T-helper 2 cell treated with Interferon-gamma antibody and Interleukin-4, amounts not matched to agents 100 ng/mL and 5 ng/mL, for 36 hours (primary cell): ENCODE measurements around the gene GULP1. TPM values are rescaled to one million over a fixed set of nuclear protein-coding genes. Genes with fewer than 3 reads are reported as not detected.

ENCODE experiments used
- intact Hi-C: fragments of 100-400 bp; cut with micrococcal nuclease; formaldehyde crosslinking; loops from one replicate; pipeline ENCODE4 v1.15.1; 2023
- total RNA-seq: library from RNA; stranded (reverse); gene quantifications from 2 replicates; pipeline ENCODE4 v1.2.3, GENCODE V29; 2022

The GULP1 gene
- total RNA-seq, 1 donor from 2014 or later: not detected

GRCh38 chr2:188471166-188471565 lies 179.5 kb downstream of the GULP1 start:
- intact Hi-C loops: no loop called here

DNA sequence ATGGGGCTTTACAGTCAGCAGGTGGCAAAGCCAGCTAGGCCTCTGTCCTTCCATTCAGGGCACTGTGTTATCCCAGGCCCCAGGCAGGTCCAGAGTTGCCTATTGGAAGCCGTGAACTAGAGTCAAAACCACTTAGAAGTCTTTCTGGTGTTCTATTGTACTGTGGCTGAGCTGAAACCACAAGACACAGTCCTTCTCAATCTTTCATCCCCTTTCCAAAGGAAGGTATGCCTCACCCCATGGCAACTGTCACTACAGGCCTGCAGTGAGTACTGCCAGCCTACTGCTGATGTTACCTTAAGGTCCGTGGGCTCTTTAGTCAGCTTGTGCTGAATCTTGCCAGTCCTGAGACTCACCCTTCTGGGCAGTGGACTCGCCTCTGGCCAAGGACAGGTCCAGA lies 181.6 kb downstream of the GULP1 start:
- intact Hi-C loops: no loop called here

- intact Hi-C loops: no loop called here
Observed at GRCh38 chr2:188474316-188474715, 182.6 kb downstream of the GULP1 start.

GRCh38 chr2:188475945-188476344 lies 184.3 kb downstream of the GULP1 start:
- intact Hi-C loops: no loop called here

DNA sequence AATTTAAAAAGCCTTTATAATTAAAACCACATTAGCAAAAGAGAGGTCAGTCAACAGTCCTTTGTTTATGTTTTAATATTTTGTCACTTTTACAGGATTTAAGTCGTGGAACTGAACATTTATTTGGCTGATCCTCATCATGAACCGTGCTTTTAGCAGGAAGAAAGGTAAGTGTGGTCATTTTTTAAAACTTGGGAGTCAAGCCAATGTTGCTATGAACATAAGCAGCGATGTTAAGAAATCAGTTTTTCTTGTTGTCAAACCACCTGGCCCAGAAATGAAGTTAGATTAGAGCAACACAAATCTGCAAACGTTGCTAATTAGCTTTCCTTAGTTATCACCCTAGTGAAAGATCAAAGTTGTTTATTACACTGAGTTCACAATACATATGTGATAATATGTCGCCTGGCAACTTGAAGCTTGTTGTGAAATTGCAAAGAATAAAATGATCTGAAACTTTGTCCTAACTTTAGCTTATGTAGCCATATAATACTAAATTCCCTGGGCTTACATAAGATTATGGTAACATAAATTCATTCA lies 186.0 kb downstream of the GULP1 start:
- intact Hi-C loops: no loop called here

GRCh38 chr2:188478724-188479123 lies 187.1 kb downstream of the GULP1 start:
- intact Hi-C loops: no loop called here

- intact Hi-C loops: no loop called here
Observed at GRCh38 chr2:188481474-188481873, 189.8 kb downstream of the GULP1 start.

DNA sequence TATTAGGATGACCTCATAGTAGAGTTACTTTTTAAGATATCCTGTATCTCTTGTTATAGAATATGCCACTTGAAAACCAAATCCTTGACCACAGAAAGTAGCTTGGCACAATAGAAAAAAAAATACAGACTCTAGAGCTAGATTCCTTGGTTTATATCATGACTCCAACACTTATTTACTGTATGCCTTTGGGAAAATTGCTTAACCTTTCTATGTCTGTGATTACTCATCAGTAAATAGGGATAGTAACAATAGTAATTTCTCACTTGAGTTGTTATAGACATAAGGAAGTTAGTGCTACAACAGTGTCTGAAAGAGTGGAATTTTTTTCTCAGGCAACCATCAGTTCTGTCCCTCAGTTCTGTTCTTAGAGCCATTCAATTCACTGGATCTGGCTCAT lies 193.8 kb downstream of the GULP1 start:
- intact Hi-C loops: no loop called here

DNA sequence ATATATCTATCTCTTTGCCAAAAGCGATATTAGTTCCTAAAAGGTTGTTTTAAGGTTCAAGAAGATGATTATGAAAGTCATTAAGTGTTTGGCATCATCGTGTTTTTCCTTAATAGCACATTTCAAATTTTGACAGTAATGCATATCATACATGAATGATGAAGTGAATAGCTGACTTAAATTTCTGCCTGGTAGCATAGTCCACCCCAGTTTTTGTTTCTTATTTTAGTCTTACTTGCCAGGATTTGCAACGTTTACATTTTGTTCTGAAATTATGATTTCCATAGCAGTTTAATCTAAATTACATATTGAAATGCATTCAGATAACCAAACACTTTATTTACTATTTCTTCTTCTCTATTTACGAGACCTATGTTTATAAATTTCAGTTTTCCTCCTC lies 201.1 kb downstream of the GULP1 start:
- intact Hi-C loops: no loop called here

GRCh38 chr2:188494906-188495305 lies 203.2 kb downstream of the GULP1 start:
- intact Hi-C loops: no loop called here

DNA sequence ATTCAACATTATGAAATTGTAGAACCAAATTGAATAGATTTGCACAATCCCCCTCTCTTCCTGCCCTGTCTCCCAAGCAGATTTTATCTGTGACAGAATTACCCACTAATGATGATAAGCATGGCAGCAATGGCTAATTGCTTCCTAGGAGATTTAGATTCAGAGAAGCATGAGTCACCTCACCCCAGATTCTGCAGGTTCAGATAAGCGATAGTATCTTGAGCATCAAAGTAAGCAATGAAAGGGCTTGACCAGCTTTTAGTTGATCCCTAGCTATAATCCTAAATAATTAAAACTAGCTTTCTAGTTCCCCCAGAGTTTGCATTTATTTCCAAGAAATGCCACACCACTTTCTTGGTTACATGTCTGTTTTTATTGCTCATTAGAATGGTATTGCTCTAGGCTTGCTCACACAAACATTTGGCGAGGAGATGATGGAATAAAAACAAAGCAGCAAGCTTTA lies 204.3 kb downstream of the GULP1 start:
- intact Hi-C loops: no loop called here

GRCh38 chr2:188497726-188498125 lies 206.1 kb downstream of the GULP1 start:
- intact Hi-C loops: no loop called here

GRCh38 chr2:188503975-188504374 lies 212.3 kb downstream of the GULP1 start:
- intact Hi-C loops: no loop called here

GRCh38 chr2:188506843-188507242 lies 215.2 kb downstream of the GULP1 start:
- intact Hi-C loops: no loop called here

- intact Hi-C loops: no loop called here
Observed at GRCh38 chr2:188511346-188511745, 219.7 kb downstream of the GULP1 start.

GRCh38 chr2:188512456-188512855 lies 220.8 kb downstream of the GULP1 start:
- intact Hi-C loops: loop anchor here (2.0 kb wide), 2 partner anchors 932 to 1012 kb away; no protein-coding TSS in a partner anchor

DNA sequence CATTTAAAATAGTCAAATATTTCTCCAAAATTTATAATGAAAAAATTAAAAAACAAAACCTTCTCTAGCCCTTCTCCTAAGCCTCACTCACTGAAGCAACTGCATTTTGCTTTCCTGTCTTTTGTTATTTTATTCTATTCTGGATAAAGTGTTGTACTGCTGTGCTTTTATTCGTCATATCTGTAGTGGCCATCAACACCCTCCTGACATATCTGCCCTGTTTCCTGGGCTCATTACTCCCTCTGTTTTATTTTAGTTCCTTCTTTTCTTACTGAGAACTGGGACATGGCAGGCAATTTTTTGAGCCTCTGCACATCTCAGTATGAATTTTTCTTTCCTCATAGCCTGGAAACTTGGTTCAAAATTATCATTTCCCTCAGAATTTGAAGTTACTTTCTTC lies 224.2 kb downstream of the GULP1 start:
- intact Hi-C loops: no loop called here

DNA sequence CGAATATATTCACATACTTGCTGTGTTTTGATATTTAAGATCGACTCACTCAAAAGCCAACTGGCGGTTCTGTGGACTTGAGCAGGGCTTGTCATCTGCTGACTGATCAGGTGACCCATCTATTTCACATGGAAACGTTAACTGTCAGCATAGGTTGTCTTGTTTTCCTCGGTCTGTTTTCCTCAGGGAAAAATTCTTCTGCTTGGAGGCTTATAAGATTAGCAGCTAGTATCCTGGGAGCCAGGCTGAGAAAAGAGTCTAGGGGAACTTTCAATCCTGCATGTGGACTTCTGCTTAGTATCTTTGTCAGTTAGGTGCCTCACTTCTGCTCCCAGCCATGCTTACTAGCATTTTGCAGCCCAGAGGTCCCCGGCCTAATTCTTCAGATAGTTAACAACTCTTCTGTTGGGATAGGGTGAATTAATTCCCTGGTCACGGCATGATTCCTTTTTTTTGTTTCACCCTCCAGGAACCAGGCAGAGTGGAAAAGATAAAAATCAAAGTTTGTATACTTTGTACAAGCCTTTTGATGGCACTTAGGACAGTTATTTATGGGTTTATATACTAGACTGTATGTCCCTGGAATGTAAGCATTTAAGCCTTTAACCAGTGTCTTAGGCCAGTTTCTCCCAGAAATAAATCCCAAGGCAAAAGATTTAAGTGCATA lies 226.0 kb downstream of the GULP1 start:
- intact Hi-C loops: no loop called here

DNA sequence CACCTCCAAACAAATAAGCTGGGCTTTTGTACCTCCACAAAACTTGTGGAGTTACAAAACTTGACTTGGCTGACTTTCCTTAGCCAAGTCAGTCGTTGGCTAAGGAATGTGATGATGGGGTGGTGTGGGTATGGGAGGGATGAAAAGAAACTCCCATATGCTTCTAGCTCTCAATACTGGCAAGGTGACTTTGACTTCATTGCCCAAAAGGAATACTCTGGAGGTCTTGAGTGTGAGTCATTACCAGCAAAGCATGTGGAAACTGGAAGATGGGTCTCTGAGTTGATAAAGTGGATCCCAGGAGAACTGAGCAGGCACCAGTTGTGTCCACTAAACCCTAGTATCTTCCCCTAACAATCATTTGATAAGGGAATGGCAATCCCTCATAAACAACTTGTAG lies 226.7 kb downstream of the GULP1 start:
- intact Hi-C loops: no loop called here

DNA sequence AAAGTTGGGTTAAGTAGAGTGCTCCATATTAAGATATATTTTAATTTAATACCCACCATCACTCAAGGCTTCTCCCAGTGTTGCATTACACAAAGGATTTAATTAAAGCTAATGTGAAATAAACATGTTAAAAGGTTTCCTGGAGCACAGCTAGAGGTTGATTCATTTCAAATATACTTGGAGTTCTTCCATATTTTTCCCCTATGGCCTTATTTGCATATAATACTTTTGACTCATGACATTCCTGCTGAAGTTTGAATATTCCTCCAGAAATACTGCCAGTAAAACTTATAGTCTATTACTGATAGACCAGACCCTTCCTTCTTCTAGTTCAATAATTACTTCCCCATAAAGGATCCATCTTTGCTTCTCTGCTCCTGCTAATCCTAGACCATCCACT lies 227.5 kb downstream of the GULP1 start:
- intact Hi-C loops: no loop called here

GRCh38 chr2:188522517-188522916 lies 230.8 kb downstream of the GULP1 start:
- intact Hi-C loops: no loop called here

GRCh38 chr2:188523919-188524318 lies 232.2 kb downstream of the GULP1 start:
- intact Hi-C loops: loop anchor here (1.0 to 2.0 kb wide), 2 partner anchors 765 to 888 kb away; no protein-coding TSS in a partner anchor

DNA sequence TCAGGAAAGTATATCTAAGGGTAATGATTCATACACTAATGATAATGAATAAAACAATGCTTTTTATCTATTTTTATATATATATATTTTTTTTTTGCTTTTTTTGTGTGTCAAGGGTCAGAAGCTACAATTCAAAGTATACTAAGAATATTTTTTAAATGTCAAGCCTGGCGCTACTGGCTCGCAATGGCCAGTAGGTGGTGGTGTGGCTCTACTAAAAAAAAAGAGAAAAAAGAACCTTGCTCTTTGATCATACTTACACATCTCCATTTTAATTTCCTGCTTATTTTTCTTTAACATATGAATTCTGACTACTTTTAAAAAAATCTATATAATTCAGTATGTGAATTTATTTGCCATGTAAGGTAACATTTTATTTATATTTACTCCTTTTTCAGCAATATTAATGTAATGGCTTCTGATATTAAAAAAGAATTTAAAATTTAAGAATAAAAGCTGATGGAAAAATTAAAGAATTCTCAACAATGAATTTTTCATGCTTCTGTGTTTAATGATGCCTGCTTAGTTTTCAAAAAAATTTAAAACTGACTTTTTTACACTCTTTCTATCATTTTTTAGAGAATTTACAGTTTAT lies 232.9 kb downstream of the GULP1 start:
- intact Hi-C loops: loop anchor here (1.0 to 2.0 kb wide), 2 partner anchors 764 to 888 kb away; no protein-coding TSS in a partner anchor
